ENCODE results near the gene MS4A6A.

DNA sequence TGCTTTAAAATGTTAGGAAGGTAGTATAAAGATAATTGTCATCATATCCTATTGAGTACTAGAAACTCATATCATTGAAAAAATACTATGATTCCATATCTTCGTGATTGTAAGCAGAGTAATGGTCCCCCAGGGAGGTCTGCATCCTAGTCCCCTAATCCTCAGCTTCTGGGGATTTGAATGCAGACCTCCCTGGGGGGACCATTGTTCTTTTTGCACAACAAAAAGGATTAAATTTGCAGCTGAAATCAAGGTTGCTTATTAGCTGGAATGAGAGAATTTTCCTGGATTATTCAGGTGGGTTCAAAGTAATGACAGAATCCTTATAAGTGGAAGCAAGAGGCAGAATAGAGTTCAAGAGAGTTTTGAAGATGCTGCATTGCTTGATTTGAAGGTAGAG is 26.1 kb upstream of the MS4A6A start:
- TF ChIP-seq, protein P1, sequence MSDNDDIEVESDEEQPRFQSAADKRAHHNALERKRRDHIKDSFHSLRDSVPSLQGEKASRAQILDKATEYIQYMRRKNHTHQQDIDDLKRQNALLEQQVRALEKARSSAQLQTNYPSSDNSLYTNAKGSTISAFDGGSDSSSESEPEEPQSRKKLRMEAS (IDR thresholded peaks at IDR 0.05): no peak
- TF ChIP-seq, protein P2, sequence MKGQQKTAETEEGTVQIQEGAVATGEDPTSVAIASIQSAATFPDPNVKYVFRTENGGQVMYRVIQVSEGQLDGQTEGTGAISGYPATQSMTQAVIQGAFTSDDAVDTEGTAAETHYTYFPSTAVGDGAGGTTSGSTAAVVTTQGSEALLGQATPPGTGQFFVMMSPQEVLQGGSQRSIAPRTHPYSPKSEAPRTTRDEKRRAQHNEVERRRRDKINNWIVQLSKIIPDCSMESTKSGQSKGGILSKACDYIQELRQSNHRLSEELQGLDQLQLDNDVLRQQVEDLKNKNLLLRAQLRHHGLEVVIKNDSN (IDR thresholded peaks at IDR 0.05): no peak
- TF ChIP-seq CEBPB (IDR thresholded peaks at IDR 0.05) (no peak), TAF1 (IDR thresholded peaks at IDR 0.05; ENCODE audit: low read depth) (no peak)

Data from Ishikawa (cell line).